ENCODE measurements around the gene EEIG1.

The EEIG1 gene

DNA sequence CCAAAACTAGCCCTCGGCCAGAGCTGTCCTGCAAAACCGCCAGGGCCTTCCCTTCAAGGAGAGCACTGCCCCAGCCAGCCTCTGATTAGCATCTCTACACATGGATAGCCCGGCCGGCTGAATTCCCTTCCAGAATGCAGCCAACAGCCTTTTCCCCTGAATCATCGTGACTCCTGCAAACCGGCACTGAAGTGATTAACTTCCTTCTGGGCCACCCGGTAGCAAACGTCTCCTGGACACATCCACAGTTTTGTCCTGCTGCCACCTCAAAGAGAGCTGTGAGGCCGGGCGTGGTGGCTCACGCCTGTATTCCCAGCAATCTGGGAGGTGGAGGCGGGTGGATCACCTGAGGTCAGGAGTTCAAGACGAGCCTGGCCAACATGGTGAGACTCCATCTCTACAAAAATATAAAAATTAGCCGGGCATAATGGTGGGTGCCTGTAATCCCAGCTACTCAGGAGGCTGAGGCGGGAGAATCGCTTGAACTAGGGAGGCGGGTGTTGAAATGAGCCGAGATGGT is 21.1 kb upstream of the EEIG1 start:
- H2AFZ ChIP-seq (ENCODE audit: low read depth, low read length) = no peak overlapping the region
- H3K4me1 ChIP-seq (ENCODE audit: low read length) = peaks cover 5% of the 10 kb centered on the region; the same call in 1 of the 2 replicates
- TF ChIP-seq, protein P1, sequence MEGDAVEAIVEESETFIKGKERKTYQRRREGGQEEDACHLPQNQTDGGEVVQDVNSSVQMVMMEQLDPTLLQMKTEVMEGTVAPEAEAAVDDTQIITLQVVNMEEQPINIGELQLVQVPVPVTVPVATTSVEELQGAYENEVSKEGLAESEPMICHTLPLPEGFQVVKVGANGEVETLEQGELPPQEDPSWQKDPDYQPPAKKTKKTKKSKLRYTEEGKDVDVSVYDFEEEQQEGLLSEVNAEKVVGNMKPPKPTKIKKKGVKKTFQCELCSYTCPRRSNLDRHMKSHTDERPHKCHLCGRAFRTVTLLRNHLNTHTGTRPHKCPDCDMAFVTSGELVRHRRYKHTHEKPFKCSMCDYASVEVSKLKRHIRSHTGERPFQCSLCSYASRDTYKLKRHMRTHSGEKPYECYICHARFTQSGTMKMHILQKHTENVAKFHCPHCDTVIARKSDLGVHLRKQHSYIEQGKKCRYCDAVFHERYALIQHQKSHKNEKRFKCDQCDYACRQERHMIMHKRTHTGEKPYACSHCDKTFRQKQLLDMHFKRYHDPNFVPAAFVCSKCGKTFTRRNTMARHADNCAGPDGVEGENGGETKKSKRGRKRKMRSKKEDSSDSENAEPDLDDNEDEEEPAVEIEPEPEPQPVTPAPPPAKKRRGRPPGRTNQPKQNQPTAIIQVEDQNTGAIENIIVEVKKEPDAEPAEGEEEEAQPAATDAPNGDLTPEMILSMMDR (IDR thresholded peaks at IDR 0.05; ENCODE audit: low read depth, low read length) = no peak
- no peak for TF ChIP-seq EZH2phosphoT487 (IDR thresholded peaks at IDR 0.05; ENCODE audit: low read depth)
- no peaks in the 10 kb centered on the region for H3K27me3 ChIP-seq (ENCODE audit: low read depth, low read length)
- H3K79me2 ChIP-seq (ENCODE audit: low read length) = no peaks in the 10 kb centered on the region
- H3K27ac ChIP-seq (ENCODE audit: low read length) = no peak overlapping the region
- no peaks in the 10 kb centered on the region for H4K20me1 ChIP-seq (ENCODE audit: insufficient read depth, low read length)
- H3K4me3 ChIP-seq (ENCODE audit: low read length) = no peak overlapping the region
- H3K4me2 ChIP-seq (ENCODE audit: low read length) = no peak overlapping the region
- H3K9me3 ChIP-seq (ENCODE audit: insufficient read depth, low read length) = no peaks in the 10 kb centered on the region
- no peaks in the 10 kb centered on the region for H3K36me3 ChIP-seq (replicated peaks; ENCODE audit: low read depth, low read length)
- no peak overlapping the region for H3K9ac ChIP-seq (ENCODE audit: low read length)

DNA sequence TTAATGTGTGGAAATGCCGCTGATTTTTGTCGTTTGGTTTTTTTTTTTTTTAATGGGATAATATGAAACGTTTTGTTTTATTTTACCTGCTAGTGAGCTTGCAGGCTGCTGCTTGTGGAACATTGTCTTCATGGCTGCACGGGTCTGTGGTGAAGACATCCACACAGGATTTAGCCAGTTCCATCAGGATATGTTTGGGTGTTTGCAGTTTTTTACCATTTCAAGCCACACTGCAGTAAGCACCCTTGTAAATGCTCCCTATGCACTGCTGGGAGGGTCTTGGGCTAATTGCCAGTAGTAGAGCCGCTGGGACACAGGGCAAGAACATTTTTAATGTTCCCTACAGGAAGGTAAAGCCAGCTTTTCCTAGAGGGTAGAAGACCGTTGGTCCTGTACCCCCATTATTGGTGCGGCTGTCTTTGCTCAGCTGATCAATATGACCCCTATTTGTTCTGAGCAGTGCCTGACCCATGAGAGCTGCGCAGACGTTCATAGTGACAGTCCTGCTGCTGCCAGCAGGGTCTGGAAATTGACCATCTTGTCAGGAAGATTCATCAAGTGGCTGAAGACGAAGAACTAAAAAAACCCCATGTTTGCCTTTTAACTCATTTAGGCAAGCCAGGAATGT is 20.5 kb upstream of the EEIG1 start:
- TF ChIP-seq, protein P1 (IDR thresholded peaks at IDR 0.05; ENCODE audit: low read depth, low read length) = no peak
- TF ChIP-seq EZH2phosphoT487 (IDR thresholded peaks at IDR 0.05; ENCODE audit: low read depth) = no peak
- Histone ChIP-seq H3K79me2 (ENCODE audit: low read length) (no peaks in the 10 kb centered on the region), H3K4me2 (ENCODE audit: low read length) (no peak overlapping the region), H2AFZ (ENCODE audit: low read depth, low read length) (no peak overlapping the region), H4K20me1 (ENCODE audit: insufficient read depth, low read length) (no peaks in the 10 kb centered on the region), H3K27ac (ENCODE audit: low read length) (no peak overlapping the region), H3K4me1 (ENCODE audit: low read length) (peaks cover 5% of the 10 kb centered on the region; the same call in 1 of the 2 replicates), H3K36me3 (replicated peaks; ENCODE audit: low read depth, low read length) (no peaks in the 10 kb centered on the region), H3K9ac (ENCODE audit: low read length) (no peak overlapping the region), H3K27me3 (ENCODE audit: low read depth, low read length) (no peaks in the 10 kb centered on the region), H3K4me3 (ENCODE audit: low read length) (no peak overlapping the region), H3K9me3 (ENCODE audit: insufficient read depth, low read length) (no peaks in the 10 kb centered on the region)

DNA sequence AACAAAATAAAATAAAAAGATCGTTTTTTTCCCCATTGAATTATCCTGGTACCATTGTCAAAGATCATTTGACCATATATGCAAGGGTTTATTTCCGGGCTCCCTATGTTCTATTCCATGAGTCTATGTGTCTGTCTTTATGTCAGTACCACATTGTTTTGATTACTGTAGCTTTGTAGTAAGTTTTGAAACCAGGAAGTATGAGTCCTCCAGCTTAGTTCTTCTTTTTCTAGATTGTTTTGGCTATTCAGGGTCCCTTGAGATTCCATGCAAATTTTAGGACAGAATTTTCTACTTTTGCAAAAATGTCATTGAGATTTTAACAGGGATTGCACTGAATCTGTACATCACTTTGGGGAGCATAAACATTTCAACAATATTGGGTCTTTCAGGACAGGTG is 18.7 kb upstream of the EEIG1 start:
- no peak overlapping the region for H3K4me2 ChIP-seq (ENCODE audit: low read length)
- H3K27me3 ChIP-seq (ENCODE audit: low read depth, low read length) = no peaks in the 10 kb centered on the region
- H3K4me3 ChIP-seq (ENCODE audit: low read length) = no peak overlapping the region
- H3K27ac ChIP-seq (ENCODE audit: low read length) = no peak overlapping the region
- no peaks in the 10 kb centered on the region for H3K79me2 ChIP-seq (ENCODE audit: low read length)
- no peak overlapping the region for H3K9ac ChIP-seq (ENCODE audit: low read length)
- no peak overlapping the region for H2AFZ ChIP-seq (ENCODE audit: low read depth, low read length)
- TF ChIP-seq EZH2phosphoT487 (IDR thresholded peaks at IDR 0.05; ENCODE audit: low read depth) = no peak
- TF ChIP-seq, protein P1 (IDR thresholded peaks at IDR 0.05; ENCODE audit: low read depth, low read length) = no peak
- H4K20me1 ChIP-seq (ENCODE audit: insufficient read depth, low read length) = no peaks in the 10 kb centered on the region
- H3K36me3 ChIP-seq (replicated peaks; ENCODE audit: low read depth, low read length) = no peaks in the 10 kb centered on the region
- peaks cover 5% of the 10 kb centered on the region; the same call in 1 of the 2 replicates for H3K4me1 ChIP-seq (ENCODE audit: low read length)
- no peaks in the 10 kb centered on the region for H3K9me3 ChIP-seq (ENCODE audit: insufficient read depth, low read length)

DNA sequence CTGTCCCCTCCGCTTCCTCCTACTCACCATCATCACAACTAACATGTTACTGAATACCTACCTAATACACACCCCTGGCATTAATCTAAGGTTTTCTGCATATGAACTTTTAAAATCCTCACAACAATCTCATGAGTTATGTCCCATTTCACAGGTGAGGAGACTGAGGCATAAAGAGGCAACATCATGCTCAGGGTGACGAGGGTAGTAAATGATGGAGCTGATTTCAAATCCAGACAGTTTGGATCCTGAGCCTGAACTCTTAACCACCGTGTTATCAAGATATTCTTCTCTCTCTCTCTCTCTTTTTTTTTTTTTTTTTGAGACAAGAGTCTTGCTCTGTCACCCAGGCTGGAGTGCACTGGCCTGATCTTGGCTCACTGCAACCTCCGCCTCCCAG is 12.9 kb upstream of the EEIG1 start:
- Histone ChIP-seq H3K27me3 (ENCODE audit: low read depth, low read length) (no peaks in the 10 kb centered on the region), H3K9me3 (ENCODE audit: insufficient read depth, low read length) (no peaks in the 10 kb centered on the region), H3K36me3 (replicated peaks; ENCODE audit: low read depth, low read length) (no peaks in the 10 kb centered on the region), H4K20me1 (ENCODE audit: insufficient read depth, low read length) (no peaks in the 10 kb centered on the region), H3K4me3 (ENCODE audit: low read length) (no peak overlapping the region), H3K9ac (ENCODE audit: low read length) (no peak overlapping the region), H3K27ac (ENCODE audit: low read length) (no peak overlapping the region), H3K4me2 (ENCODE audit: low read length) (no peak overlapping the region), H2AFZ (ENCODE audit: low read depth, low read length) (no peak overlapping the region), H3K4me1 (ENCODE audit: low read length) (peaks cover 12% of the 10 kb centered on the region), H3K79me2 (ENCODE audit: low read length) (no peaks in the 10 kb centered on the region)
- TF ChIP-seq, protein P1 (IDR thresholded peaks at IDR 0.05; ENCODE audit: low read depth, low read length) = no peak
- no peak for TF ChIP-seq EZH2phosphoT487 (IDR thresholded peaks at IDR 0.05; ENCODE audit: low read depth)
